Loucy (cell line): ENCODE measurements around the gene TMEM169.

Source experiments
- CTCF ChIP-seq: fragments of 200-600 bp; sonication (generic); conservative IDR thresholded peaks from 2 replicates; pipeline ENCODE4 v1.5.1; 2014; ENCODE audit warnings: mild to moderate bottlenecking, antibody characterized with exemption, low read length
- EZH2phosphoT487 ChIP-seq: fragments of 200-600 bp; IDR thresholded peaks from 2 replicates; pipeline ENCODE4 v1.6.1; 2018; ENCODE audit warnings: antibody characterized with exemption, mild to moderate bottlenecking, moderate library complexity, borderline replicate concordance

- TF ChIP-seq CTCF (no peak), EZH2phosphoT487 (no peak)
Measured at GRCh38 chr2:216107320-216107719, 25.6 kb downstream of the TMEM169 start.
